Keratinocyte (primary cell): Measurements from ENCODE around the gene NRDE2. TPM values are rescaled to one million over a fixed set of nuclear protein-coding genes. Genes with fewer than 3 reads are reported as not detected.

Experiments used
- DNase-seq: peaks from one replicate; pipeline ENCODE4 v3.0.0-alpha.2; 2011; ENCODE audit warnings: low read depth, missing footprints, low spot score
- FAIRE-seq: peaks from 2 replicates; lab custom pipeline; 2011; peaks lifted over from hg19 to GRCh38; lab: Jason Lieb, UNC
- H2AFZ ChIP-seq: 2 replicates; pipeline ENCODE4 v1.6.0; 2012; ENCODE audit warnings: low read length, control low read depth, inconsistent platforms; ENCODE audit not compliant: control insufficient read depth
- H3K27ac ChIP-seq: 2 replicates; pipeline ENCODE4 v1.5.1; 2011; ENCODE audit warnings: low read length; ENCODE audit not compliant: control insufficient read depth, insufficient read depth
- H3K27me3 ChIP-seq: 3 replicates; pipeline ENCODE4 v1.6.0; 2011; ENCODE audit warnings: low read length; ENCODE audit not compliant: control insufficient read depth, insufficient read depth; ENCODE audit errors: extremely low read depth
- H3K36me3 ChIP-seq, 2 experiments: 2 replicates in 1 of 2; 3 replicates in 1 of 2; pipeline ENCODE4 v1.5.1; 2011; ENCODE audit warnings: low read length in 2 of 2, mild to moderate bottlenecking in 1 of 2; ENCODE audit not compliant: control insufficient read depth in 2 of 2, insufficient read depth in 2 of 2; ENCODE audit errors: extremely low read depth in 1 of 2
- H3K4me1 ChIP-seq: 3 replicates; pipeline ENCODE4 v1.5.1; 2011; ENCODE audit warnings: low read length; ENCODE audit not compliant: control insufficient read depth, insufficient read depth; ENCODE audit errors: extremely low read depth
- H3K4me2 ChIP-seq: 3 replicates; pipeline ENCODE4 v1.6.0; 2011; ENCODE audit warnings: low read depth, low read length; ENCODE audit not compliant: control insufficient read depth, insufficient read depth; ENCODE audit errors: extremely low read depth
- H3K4me3 ChIP-seq, 3 experiments: fragments of 200-600 bp in 1 of 3; sonication (generic) in 1 of 3; 2 replicates in 2 of 3; 3 replicates in 1 of 3; pipeline ENCODE4 v1.5.1; 2011 to 2016; ENCODE audit warnings: low read length in 3 of 3, mild to moderate bottlenecking in 3 of 3, control low read depth in 2 of 3, inconsistent platforms in 1 of 3, low read depth in 1 of 3, mixed read lengths in 1 of 3, mixed run types in 1 of 3, moderate library complexity in 1 of 3; ENCODE audit not compliant: control insufficient read depth in 2 of 3, insufficient read depth in 2 of 3; ENCODE audit errors: extremely low read depth in 1 of 3
- H3K79me2 ChIP-seq: 2 replicates; pipeline ENCODE4 v1.6.0; 2012; ENCODE audit warnings: low read length; ENCODE audit not compliant: control insufficient read depth, insufficient read depth
- H3K9ac ChIP-seq: 3 replicates; pipeline ENCODE4 v1.6.0; 2011; ENCODE audit warnings: low read length; ENCODE audit not compliant: control insufficient read depth, insufficient read depth; ENCODE audit errors: extremely low read depth
- H3K9me1 ChIP-seq: 3 replicates; pipeline ENCODE4 v1.6.0; 2011; ENCODE audit warnings: low read length; ENCODE audit not compliant: control insufficient read depth, insufficient read depth; ENCODE audit errors: extremely low read depth
- H3K9me3 ChIP-seq: 2 replicates; pipeline ENCODE4 v1.5.1; 2012; ENCODE audit warnings: low read depth, low read length; ENCODE audit not compliant: control insufficient read depth
- H4K20me1 ChIP-seq: 3 replicates; pipeline ENCODE4 v1.6.0; 2011; ENCODE audit warnings: low read length; ENCODE audit not compliant: control insufficient read depth, insufficient read depth; ENCODE audit errors: extremely low read depth
- EZH2 ChIP-seq: IDR thresholded peaks from one replicate; pipeline ENCODE4 v1.6.1; 2012; ENCODE audit warnings: inconsistent platforms, mild to moderate bottlenecking, low read length, moderate library complexity
- dilution Hi-C: fragments of 300-500 bp; cut with MboI; formaldehyde crosslinking; loops from one replicate; pipeline ENCODE4 v1.7.0; 2020; ENCODE audit warnings: low sequenced_read_pairs; ENCODE audit not compliant: extremely low pct_ligation_motif_present
- polyA plus RNA-seq, 5 experiments: library from polyadenylated mRNA; depleted of rRNA in 3 of 5; stranded (reverse) in 3 of 5; stranded (forward) in 1 of 5; unstranded in 1 of 5; fragments of >200 nt; gene quantifications; 1 replicate in 1 of 5; 2 replicates in 3 of 5; 3 replicates in 1 of 5; pipeline versions ENCODE4 v1.2.1 to v1.2.3, GENCODE V29; 2011 to 2012; ENCODE audit warnings: missing spikeins in 2 of 5, low read depth in 1 of 5, low replicate concordance in 1 of 5
- TF ChIP-seq, protein P1 (sequence below), 3 experiments: IDR thresholded peaks in 1 of 3; conservative IDR thresholded peaks in 1 of 3; optimal IDR thresholded peaks in 1 of 3; 2 replicates in 2 of 3; 3 replicates in 1 of 3; pipeline versions ENCODE3 to v1.5.1; 2011; ENCODE audit warnings: low read length in 3 of 3, mild to moderate bottlenecking in 3 of 3, moderate library complexity in 2 of 3, control low read depth in 1 of 3, inconsistent platforms in 1 of 3; ENCODE audit not compliant: insufficient read depth in 2 of 3; ENCODE audit errors: extremely low read depth in 1 of 3

Gene NRDE2
- polyA plus RNA-seq, 1 donor (not counting 4 experiments of a cell fraction or from before 2014, with no cell fraction given), result 9.2 TPM

GRCh38 chr14:90288651-90289355, 42.9 kb downstream of the NRDE2 start:
- Histone ChIP-seq H3K9ac (no peak overlapping the region), H2AFZ (no peak overlapping the region), H4K20me1 (no peaks in the 10 kb centered on the region), H3K9me3 (no peaks in the 10 kb centered on the region), H3K4me3 (no peak overlapping the region), H3K4me2 (no peak overlapping the region), H3K36me3 (peaks cover 23 to 26% of the 10 kb centered on the region in 2 experiments), H3K79me2 (no peaks in the 10 kb centered on the region), H3K9me1 (no peaks in the 10 kb centered on the region), H3K4me1 (no peaks in the 10 kb centered on the region), H3K27me3 (no peaks in the 10 kb centered on the region), H3K27ac (no peak overlapping the region)
- TF ChIP-seq EZH2, result no peak
- TF ChIP-seq, protein P1, sequence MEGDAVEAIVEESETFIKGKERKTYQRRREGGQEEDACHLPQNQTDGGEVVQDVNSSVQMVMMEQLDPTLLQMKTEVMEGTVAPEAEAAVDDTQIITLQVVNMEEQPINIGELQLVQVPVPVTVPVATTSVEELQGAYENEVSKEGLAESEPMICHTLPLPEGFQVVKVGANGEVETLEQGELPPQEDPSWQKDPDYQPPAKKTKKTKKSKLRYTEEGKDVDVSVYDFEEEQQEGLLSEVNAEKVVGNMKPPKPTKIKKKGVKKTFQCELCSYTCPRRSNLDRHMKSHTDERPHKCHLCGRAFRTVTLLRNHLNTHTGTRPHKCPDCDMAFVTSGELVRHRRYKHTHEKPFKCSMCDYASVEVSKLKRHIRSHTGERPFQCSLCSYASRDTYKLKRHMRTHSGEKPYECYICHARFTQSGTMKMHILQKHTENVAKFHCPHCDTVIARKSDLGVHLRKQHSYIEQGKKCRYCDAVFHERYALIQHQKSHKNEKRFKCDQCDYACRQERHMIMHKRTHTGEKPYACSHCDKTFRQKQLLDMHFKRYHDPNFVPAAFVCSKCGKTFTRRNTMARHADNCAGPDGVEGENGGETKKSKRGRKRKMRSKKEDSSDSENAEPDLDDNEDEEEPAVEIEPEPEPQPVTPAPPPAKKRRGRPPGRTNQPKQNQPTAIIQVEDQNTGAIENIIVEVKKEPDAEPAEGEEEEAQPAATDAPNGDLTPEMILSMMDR (optimal IDR thresholded peaks at IDR 0.05 in 1 of 3, IDR thresholded peaks at IDR 0.05 in 1 of 3, conservative IDR thresholded peaks at IDR 0.05 in 1 of 3; ENCODE audit: extremely low read depth in 1 of 3, insufficient read depth in 2 of 3, low read length in 3 of 3), result no peak
- no peak for FAIRE-seq
- no peak for DNase-seq
- dilution Hi-C loops, result no loop called here

DNA sequence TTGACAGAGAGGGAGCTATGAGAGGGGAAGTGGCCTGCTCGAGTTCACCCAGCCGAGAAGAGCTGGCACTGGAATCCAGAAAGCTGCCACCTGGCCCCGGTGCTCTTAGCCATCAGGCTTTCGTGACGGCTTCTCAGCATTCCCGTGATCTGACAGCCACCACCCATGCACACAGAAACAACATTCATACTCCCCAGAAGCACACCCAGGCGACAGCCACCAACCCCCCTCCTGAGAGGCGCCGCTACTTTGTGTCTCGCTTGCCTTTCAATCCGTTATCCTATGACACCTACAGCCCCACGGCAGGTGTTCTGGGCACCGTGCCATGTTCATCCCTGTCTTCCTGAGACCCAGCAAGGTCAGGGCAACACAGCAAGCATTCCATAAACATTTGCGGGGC, 44.0 kb downstream of the NRDE2 start:
- H3K9me1 ChIP-seq, result no peaks in the 10 kb centered on the region
- DNase-seq, result no peak
- no peaks in the 10 kb centered on the region for H3K4me1 ChIP-seq
- no peaks in the 10 kb centered on the region for H3K79me2 ChIP-seq
- H3K36me3 ChIP-seq, result peaks cover 23 to 27% of the 10 kb centered on the region in 2 experiments
- H2AFZ ChIP-seq, result no peak overlapping the region
- TF ChIP-seq EZH2, result no peak
- TF ChIP-seq, protein P1 (optimal IDR thresholded peaks at IDR 0.05 in 1 of 3, IDR thresholded peaks at IDR 0.05 in 1 of 3, conservative IDR thresholded peaks at IDR 0.05 in 1 of 3; ENCODE audit: extremely low read depth in 1 of 3, insufficient read depth in 2 of 3, low read length in 3 of 3), result no peak
- no peak overlapping the region for H3K9ac ChIP-seq
- no peaks in the 10 kb centered on the region for H3K27me3 ChIP-seq
- no peaks in the 10 kb centered on the region for H3K9me3 ChIP-seq
- dilution Hi-C loops, result no loop called here
- H3K4me3 ChIP-seq, result no peak overlapping the region
- no peak for FAIRE-seq
- H3K4me2 ChIP-seq, result no peak overlapping the region
- H4K20me1 ChIP-seq, result no peaks in the 10 kb centered on the region
- H3K27ac ChIP-seq, result no peak overlapping the region
